Stimulated activated CD4-positive, alpha-beta T cell treated with anti-CD3 and anti-CD28 coated beads, Interleukin-2, amount 100 ng/mL, for 24 hours (primary cell): Measurements from ENCODE around the gene SPOP.

Source experiments
- DNase-seq, 2 donors: peaks; one replicate each; pipeline ENCODE4 v3.0.0-alpha.2; 2020

Gene SPOP

GRCh38 chr17:49612726-49613125 lies 65.2 kb downstream of the SPOP start:
- no peak for DNase-seq

- no peak for DNase-seq
Observed at GRCh38 chr17:49610883-49611584, 66.9 kb downstream of the SPOP start.

GRCh38 chr17:49604314-49604869 lies 73.5 kb downstream of the SPOP start:
- DNase-seq: no peak

- no peak for DNase-seq
Observed at GRCh38 chr17:49603720-49604119, 74.2 kb downstream of the SPOP start.

DNA sequence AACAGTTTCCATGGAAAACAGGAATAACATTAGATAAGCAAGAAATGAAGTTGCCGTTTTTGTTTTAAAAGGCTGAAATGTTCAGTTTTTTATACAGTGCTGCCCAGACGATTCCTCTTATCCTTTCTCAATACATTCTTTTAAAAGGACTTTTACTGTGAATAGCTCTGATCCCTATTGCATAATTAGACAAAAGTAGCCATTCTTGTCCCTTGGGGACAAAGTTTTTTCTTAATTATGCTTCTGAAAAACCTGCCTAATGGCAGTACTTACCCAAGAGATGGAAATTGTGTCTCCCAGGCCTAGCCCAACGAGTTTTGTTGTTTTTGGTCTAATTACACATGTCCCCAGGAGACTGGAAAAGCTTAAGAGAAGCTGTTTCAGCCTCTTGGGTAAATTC lies 74.7 kb downstream of the SPOP start:
- DNase-seq: no peak

DNA sequence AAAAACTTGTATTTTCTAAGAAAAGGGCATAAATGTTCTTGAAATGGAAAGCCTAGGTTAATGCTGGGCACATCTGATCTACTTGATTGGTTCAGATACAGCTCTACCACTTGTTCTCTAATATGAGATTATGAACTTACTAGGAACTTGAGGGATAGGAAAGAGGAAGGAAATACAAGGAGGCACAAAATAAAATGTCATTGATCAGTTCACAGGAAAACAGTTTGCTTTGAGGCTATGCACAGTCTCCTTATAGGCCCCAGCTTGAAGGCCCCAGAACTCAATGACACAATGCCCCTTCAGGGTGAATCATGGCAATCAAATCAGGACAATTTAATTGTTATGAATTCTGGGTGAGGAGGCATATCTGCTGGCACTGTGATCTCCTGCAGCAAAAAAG lies 75.1 kb downstream of the SPOP start:
- no peak for DNase-seq

DNA sequence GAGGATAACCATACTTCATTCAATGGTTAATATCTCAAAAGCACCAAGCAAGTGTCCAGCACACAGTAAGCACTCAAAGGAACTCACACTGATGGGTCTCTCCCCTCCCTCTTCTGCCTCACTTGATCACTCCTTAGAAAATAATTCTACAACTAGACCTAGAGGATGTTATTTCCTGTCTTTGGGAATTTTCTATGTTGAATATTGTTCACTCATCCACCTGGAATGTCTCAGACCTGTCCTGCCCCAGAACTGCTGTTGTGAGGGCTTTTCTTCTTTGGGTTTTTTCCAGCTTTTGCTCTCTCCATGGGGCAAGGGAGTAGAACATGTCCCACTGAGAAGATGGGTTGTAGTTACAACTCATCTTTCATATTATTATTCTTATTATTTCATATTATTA lies 76.9 kb downstream of the SPOP start:
- DNase-seq: no peak

GRCh38 chr17:49598918-49599317 lies 79.0 kb downstream of the SPOP start:
- no peak for DNase-seq

GRCh38 chr17:49597928-49598655 lies 79.8 kb downstream of the SPOP start:
- no peak for DNase-seq

DNA sequence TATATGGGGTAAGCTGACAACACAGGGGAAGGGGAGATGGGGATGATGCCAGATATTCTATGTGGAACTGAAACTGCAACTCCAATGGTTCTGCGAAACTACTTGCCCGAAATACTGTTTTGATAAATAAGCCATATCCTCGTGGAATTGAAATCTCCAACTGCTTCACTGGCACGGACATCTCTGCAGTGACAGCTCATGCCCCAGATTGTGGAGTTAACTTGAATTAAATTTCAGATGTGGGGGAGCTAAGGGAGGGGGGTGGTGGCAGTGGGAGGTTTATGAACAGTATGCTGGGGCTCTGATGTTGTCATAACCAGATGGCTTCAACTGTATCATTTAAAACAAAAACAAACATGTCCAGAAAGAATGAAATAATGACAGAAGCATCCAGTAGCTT lies 80.5 kb downstream of the SPOP start:
- DNase-seq: no peak

DNA sequence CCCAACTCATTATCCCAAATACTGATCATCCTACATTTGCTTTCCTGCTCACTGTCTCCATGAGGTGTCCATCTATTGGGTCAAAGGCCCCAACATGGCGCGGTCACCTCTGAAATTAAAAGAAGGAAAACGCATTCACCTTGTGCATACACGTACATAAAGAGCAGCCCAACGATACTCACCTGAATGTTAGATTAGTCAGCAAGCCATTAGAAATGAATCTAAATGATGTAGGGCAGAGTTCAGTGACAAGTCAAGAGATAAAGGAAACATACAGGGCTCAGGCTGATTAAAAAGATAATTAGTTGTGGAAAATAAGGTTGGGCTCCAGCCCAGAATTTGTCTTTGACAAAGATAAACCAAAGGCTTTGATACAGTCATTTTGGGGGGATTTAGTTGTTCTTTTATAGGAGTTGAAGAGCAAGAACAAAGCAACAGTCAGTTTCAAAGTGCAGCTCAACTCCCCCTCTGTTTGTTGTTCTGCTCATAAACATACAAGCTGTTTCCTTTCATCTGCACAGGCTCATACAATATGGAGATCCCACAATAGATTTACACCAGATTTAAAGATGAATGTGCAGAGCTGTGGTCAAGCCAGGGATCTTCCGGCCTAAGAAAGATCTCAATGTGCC lies 81.2 kb downstream of the SPOP start:
- DNase-seq: no peak

GRCh38 chr17:49595980-49596379 lies 81.9 kb downstream of the SPOP start:
- DNase-seq: no peak

GRCh38 chr17:49595328-49595727 lies 82.6 kb downstream of the SPOP start:
- no peak for DNase-seq

- DNase-seq: no peak
Observed at GRCh38 chr17:49592263-49592662, 85.6 kb downstream of the SPOP start.

DNA sequence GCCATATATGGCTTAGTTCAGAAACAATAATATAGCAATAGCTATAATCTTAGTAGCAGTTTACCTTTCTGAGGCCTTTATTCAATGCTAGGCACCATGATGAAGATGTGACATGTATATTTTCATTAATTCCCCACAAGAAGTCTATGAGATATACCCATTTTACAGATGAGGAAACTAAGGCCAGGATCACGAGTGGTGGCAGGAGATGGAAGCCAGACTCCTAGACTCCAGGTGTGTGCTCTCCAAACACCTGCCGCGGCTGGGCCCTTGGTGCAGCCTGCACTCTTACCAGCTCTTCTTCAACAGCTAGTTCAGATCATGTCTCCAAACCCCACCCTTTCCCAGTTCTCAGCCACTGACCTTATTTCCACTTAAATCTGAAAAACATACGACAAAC lies 87.0 kb downstream of the SPOP start:
- DNase-seq: no peak

GRCh38 chr17:49589577-49589927 lies 88.3 kb downstream of the SPOP start:
- DNase-seq: no peak

DNA sequence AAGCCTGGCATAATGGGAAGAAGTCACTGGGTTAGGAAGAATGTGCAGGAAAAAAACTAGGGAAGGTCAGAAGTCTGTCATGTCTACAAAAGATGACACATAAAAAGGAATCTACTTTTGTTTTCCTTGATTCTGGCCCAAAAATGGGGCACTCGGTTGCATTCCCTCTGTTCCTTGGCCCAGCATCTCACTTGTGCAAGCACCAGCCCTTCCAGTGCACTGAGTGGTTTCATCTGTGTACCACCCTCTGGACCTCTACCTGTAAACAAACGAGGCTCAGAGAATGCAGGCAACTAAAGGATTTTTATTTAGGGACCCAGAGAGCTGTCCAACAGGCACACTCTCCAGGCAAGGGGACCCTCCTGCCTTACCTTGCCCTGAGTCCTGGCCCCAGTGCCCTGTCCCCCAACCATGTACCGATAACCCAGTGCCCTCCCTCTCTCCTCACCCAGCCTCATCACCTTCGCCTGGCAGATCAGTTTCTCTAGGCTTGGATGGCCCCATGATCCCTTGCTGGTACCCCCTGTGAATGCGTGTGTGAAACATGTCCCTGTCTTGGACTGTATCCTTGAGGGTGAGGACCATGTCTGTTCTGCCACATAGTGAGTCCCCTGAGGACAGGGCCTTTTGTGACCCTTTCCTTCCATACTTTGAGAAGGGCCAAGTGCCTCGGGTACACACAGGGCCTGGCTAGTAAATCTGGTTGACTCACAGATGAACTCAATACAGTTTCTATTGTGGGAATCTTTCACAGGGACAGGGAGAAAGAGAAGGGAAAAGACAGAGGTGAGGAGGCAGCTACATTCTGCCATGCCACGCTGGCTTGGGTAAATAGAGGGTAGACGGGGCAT lies 88.9 kb downstream of the SPOP start:
- DNase-seq: no peak

GRCh38 chr17:49588312-49588711 lies 89.6 kb downstream of the SPOP start:
- no peak for DNase-seq

GRCh38 chr17:49587366-49588073 lies 90.4 kb downstream of the SPOP start:
- no peak for DNase-seq

- no peak for DNase-seq
Observed at GRCh38 chr17:49585422-49586027, 92.4 kb downstream of the SPOP start.

DNA sequence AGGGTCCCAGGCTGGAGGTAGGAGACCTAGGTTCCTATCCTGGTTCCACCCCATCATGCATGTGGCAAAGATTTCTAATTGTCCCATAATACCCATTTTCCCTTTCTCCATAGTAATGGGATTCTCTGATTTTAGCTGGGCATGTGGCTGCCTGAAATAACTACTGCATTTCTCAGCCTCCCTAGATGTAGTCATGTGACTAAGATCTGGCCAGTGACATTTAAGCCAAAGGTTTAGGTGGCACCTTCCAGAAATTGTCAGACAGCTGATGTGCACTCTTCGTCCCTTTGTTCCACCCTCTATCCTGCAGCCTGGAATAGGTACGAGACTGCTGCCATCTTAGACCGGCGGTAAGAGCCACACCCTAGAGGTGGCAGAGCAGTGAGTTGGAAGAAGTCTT lies 94.0 kb downstream of the SPOP start:
- no peak for DNase-seq

DNA sequence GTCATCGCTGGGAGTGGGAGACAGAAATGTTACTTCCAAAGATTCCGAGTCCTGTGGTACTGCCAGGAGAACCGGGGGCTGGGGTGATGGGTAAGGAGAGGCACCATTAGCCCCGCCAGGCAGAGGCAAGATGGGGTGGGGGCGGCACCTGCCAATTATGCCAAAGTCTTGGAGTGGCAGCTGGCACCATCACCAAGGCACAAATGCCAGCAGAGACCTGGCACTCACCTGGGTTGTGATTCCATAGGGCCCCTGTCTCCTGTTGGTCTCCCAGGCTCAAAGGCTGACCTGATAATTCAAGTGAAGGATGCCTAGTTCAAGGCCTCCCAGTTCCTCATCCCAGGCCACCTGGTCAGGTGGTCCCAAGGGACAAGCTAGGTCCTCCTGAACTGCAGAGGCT lies 94.7 kb downstream of the SPOP start:
- no peak for DNase-seq
